ENCODE measurements around the gene NOSIP.

NOSIP gene

GRCh38 chr19:49594993-49595818 is 14.8 kb upstream of the NOSIP start:
- DNase-seq, result no peak

- DNase-seq, result no peak
Measured at GRCh38 chr19:49594157-49594992, 14.0 kb upstream of the NOSIP start.

GRCh38 chr19:49593233-49594113 is 13.1 kb upstream of the NOSIP start:
- DNase-seq, result peak; percentile 44 to 95 (median 89)

GRCh38 chr19:49592486-49593232 is 12.3 kb upstream of the NOSIP start:
- peak in 5 of 51 donors; percentile 16 to 57 (median 23) for DNase-seq

- peak in 31 of 51 donors; percentile 6 to 74 (median 50) for DNase-seq
Measured at GRCh38 chr19:49591731-49592485, 11.6 kb upstream of the NOSIP start.

- DNase-seq, result peak in 48 of 51 donors; percentile 27 to 94 (median 66)
Measured at GRCh38 chr19:49590971-49591730, 10.8 kb upstream of the NOSIP start, which contains the start of gene PRR12. Gene PRR12 (plus strand): TSS chr19:49591182. CDS start chr19:49591655, 473 bp downstream.

- DNase-seq, result peak; percentile 27 to 90 (median 71)
Measured at GRCh38 chr19:49590071-49590970, 10.0 kb upstream of the NOSIP start.

GRCh38 chr19:49589502-49589905 is 9.1 kb upstream of the NOSIP start:
- DNase-seq, result no peak

- DNase-seq, result no peak
Measured at GRCh38 chr19:49588365-49589122, 8.2 kb upstream of the NOSIP start.

- no peak for DNase-seq
Measured at GRCh38 chr19:49587227-49587626, 6.9 kb upstream of the NOSIP start.

- DNase-seq, result peak in 15 of 51 donors; percentile 3 to 54 (median 25)
Measured at GRCh38 chr19:49585023-49585422, 4.7 kb upstream of the NOSIP start.

- no peak for DNase-seq
Measured at GRCh38 chr19:49583239-49583638, 2.9 kb upstream of the NOSIP start.

- DNase-seq, result no peak
Measured at GRCh38 chr19:49581007-49581508, 702 bp upstream of the NOSIP start, which contains the start of gene PRRG2. Gene PRRG2 (plus strand): TSS chr19:49581316. CDS start chr19:49583220, 1,904 bp downstream.

- DNase-seq, result no peak
Measured at GRCh38 chr19:49579947-49580263, 451 bp downstream of the NOSIP start.

GRCh38 chr19:49579193-49579592 is 1.2 kb downstream of the NOSIP start:
- DNase-seq, result no peak

GRCh38 chr19:49574206-49574755 is 6.1 kb downstream of the NOSIP start:
- DNase-seq, result no peak

- DNase-seq, result no peak
Measured at GRCh38 chr19:49573425-49573824, 6.9 kb downstream of the NOSIP start.

Data from hypothalamus (tissue), 51 donors.